Left ventricle myocardium inferior (tissue), 1 donor: ENCODE results near the gene DLGAP4. TPM values are rescaled to one million over a fixed set of nuclear protein-coding genes. Genes with fewer than 3 reads are reported as not detected.

ENCODE experiments used
- DNase-seq: peaks from one replicate; pipeline ENCODE4 v3.0.0-alpha.2; 2020
- H3K27ac ChIP-seq: fragments of 200-600 bp; replicated peaks from 2 replicates; pipeline ENCODE4 v1.8.0; 2021
- H3K27me3 ChIP-seq: fragments of 200-600 bp; 2 replicates; pipeline ENCODE4 v1.8.0; 2021; ENCODE audit warnings: low read depth
- H3K36me3 ChIP-seq: fragments of 200-600 bp; 2 replicates; pipeline ENCODE4 v1.8.0; 2021
- H3K4me1 ChIP-seq: fragments of 200-600 bp; 2 replicates; pipeline ENCODE4 v1.8.0; 2021
- H3K4me3 ChIP-seq: fragments of 200-600 bp; 2 replicates; pipeline ENCODE4 v1.8.0; 2021; ENCODE audit warnings: mild to moderate bottlenecking, moderate library complexity
- H3K9me3 ChIP-seq: fragments of 200-600 bp; replicated peaks from 2 replicates; pipeline ENCODE4 v1.8.0; 2021
- CTCF ChIP-seq: fragments of 200-600 bp; IDR thresholded peaks from 2 replicates; pipeline ENCODE4 v1.8.0; 2021; ENCODE audit warnings: antibody characterized with exemption, mild to moderate bottlenecking, borderline replicate concordance
- intact Hi-C: fragments of 100-400 bp; cut with micrococcal nuclease; formaldehyde crosslinking; loops from one replicate; pipeline ENCODE4 v1.11.0; 2022
- total RNA-seq: library from RNA; stranded (reverse); fragmentation: NEBNext Ultra II Directional; extraction: Animal tissue kit (Norgen Biotek cat#: 25700); gene quantifications from one replicate; pipeline ENCODE4 v1.2.1, GENCODE V29; 2021
- donor health status: DM: no; HTN: yes; CAD: no; lungs with severe emphysema.

DLGAP4 gene
- total RNA-seq, 1 donor from 2014 or later, result 51.7 TPM

DNA sequence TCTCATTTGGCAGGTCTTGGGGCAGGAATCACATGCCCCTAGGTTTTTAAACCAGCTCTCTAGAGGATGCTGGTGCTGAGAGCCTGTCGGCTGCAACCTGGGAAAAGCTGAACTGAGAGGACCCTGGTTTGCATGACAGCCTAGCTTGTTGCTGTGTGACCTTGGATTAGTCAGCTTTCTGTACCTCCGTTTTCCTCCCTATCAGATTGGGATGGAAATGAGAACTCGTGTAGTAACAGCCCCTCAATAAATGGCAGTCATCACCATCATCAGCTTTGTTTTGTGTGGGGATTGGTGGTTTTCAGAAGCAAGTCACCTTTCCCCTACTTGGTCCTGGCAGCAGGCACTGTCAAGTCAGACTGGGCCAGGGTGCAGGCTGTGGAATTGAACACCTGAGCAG, 159.9 kb downstream of the DLGAP4 start:
- intact Hi-C loops, result no loop called here
- TF ChIP-seq CTCF, result no peak
- Histone ChIP-seq H3K4me3 (no peak overlapping the region), H3K9me3 (no peaks in the 10 kb centered on the region), H3K4me1 (peaks cover 94% of the 10 kb centered on the region), H3K27me3 (no peaks in the 10 kb centered on the region), H3K36me3 (no peaks in the 10 kb centered on the region), H3K27ac (peak overlapping the region; percentile 97)
- DNase-seq, result no peak

- H3K36me3 ChIP-seq, result no peaks in the 10 kb centered on the region
- H3K9me3 ChIP-seq, result no peaks in the 10 kb centered on the region
- no peak for TF ChIP-seq CTCF
- H3K27ac ChIP-seq, result peak overlapping the region; percentile 97
- intact Hi-C loops, result no loop called here
- H3K4me3 ChIP-seq, result peak overlapping the region; percentile 0
- H3K27me3 ChIP-seq, result no peaks in the 10 kb centered on the region
- DNase-seq, result peak; percentile 68
- peaks cover 100% of the 10 kb centered on the region for H3K4me1 ChIP-seq
These were observed 161.2 kb downstream of the DLGAP4 start for GRCh38 chr20:36467076-36467999.

- Histone ChIP-seq H3K4me3 (peak overlapping the region; percentile 0), H3K9me3 (no peaks in the 10 kb centered on the region), H3K27ac (peak overlapping the region; percentile 97), H3K36me3 (no peaks in the 10 kb centered on the region), H3K27me3 (no peaks in the 10 kb centered on the region), H3K4me1 (peaks cover 100% of the 10 kb centered on the region)
- TF ChIP-seq CTCF, result no peak
- intact Hi-C loops, result no loop called here
- DNase-seq, result no peak
These were observed 162.2 kb downstream of the DLGAP4 start for GRCh38 chr20:36468149-36469000.

DNA sequence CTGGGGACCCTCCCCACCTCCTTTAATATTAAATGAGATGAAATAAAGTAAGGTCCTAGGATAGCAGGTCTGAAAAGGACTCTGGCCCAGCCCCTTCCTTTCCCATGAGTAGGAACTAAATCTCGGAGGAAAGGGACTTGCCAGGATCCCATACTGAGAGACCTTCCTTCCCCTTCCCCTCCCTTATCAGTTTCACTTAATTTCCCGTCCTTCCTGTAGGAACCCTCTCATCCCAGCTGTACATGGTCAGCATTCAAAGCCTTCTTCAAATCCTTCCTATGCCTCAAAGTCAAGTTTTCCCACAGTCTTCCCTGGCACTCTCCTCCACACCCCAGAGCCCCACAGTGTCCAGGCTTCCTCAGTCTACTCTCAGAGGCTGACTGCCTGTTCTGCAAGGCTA, 163.8 kb downstream of the DLGAP4 start:
- no peak for DNase-seq
- H3K4me3 ChIP-seq, result no peak overlapping the region
- H3K27me3 ChIP-seq, result no peaks in the 10 kb centered on the region
- intact Hi-C loops, result no loop called here
- no peaks in the 10 kb centered on the region for H3K36me3 ChIP-seq
- no peaks in the 10 kb centered on the region for H3K9me3 ChIP-seq
- peak overlapping the region; percentile 7 for H3K27ac ChIP-seq
- no peak for TF ChIP-seq CTCF
- H3K4me1 ChIP-seq, result peaks cover 100% of the 10 kb centered on the region

DNA sequence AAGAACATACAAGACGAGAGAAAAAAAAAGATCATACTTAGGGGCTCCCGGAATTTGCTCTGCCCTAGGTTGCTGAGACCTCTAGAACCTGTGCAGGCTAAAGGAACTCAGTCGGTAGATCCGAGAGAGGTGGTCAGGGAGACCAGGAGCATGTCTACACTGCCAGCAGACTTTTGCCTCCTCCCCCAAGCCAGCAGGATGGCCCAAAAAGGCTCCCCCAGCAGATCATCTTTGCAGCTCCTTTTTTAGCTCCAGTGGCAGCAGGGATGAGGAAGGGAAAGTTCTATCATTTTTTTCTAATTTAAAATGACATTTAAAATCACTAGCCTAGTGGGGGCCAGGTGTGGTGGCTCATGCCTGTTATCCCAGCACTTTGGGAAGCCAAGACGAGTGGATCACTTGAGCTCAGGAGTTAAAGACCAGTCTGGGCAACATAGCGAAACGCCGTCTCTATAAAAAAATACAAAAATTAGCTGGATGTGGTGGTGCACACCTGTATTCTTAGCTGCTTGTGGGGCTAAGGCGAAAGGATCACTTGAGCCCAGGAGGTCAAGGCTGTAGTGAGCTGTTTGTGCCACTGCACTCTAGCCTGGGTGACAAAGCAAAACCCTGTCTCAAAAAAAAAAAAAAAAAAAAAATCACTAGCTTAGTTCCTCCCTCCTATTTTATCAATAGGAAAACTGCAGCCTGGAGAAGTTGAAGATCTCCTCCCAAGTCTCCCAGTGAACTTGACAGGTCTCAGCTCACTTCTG, 165.9 kb downstream of the DLGAP4 start:
- no peak for DNase-seq
- no peak for TF ChIP-seq CTCF
- Histone ChIP-seq H3K27ac (peak overlapping the region; percentile 75), H3K4me1 (peaks cover 85% of the 10 kb centered on the region), H3K4me3 (peak overlapping the region; percentile 41), H3K9me3 (no peaks in the 10 kb centered on the region), H3K36me3 (no peaks in the 10 kb centered on the region), H3K27me3 (no peaks in the 10 kb centered on the region)
- intact Hi-C loops, result no loop called here
